Kidney tubule cell (primary cell): Measurements from ENCODE around the gene OR10R2.
"Not testable (repeated sequence)": the region's sequence is repeated elsewhere in the genome, so short reads cannot be mapped to it uniquely, and the experiment has no call there.

Experiments used
- DNase-seq: peaks from one replicate; pipeline ENCODE4 v3.0.0-alpha.2; 2018; ENCODE audit warnings: low spot score

The OR10R2 gene, protein sequence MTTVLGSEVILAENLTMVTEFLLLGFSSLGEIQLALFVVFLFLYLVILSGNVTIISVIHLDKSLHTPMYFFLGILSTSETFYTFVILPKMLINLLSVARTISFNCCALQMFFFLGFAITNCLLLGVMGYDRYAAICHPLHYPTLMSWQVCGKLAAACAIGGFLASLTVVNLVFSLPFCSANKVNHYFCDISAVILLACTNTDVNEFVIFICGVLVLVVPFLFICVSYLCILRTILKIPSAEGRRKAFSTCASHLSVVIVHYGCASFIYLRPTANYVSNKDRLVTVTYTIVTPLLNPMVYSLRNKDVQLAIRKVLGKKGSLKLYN

DNA sequence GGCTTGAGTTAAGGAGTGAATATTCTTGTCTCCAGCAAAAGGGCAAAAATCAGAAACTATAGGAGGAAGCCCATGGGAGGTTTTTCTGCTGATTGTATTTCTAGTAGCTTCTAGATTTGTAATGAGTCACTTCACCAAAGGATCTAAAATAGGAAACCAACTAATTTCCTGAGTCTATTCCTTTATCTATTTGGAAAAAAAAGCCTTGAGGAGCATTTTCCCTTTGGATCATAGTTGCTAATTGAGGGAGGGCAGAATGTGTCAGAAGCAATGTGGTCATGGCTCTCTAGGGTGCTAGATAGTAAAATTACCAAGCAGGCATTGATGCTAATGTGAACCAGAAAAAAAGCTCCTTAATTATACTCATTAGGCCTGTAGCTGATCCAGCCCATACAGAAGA is at the start of gene OR10R2:
TSS of gene OR10R2 (plus strand) at position 301 of the 400 bp plus-strand sequence. CDS start 106 bp downstream, outside the sequence.
- DNase-seq = no peak

- DNase-seq = no peak
These were observed 47.0 kb upstream of the OR10R2 start for GRCh38 chr1:158425027-158425426.

DNA sequence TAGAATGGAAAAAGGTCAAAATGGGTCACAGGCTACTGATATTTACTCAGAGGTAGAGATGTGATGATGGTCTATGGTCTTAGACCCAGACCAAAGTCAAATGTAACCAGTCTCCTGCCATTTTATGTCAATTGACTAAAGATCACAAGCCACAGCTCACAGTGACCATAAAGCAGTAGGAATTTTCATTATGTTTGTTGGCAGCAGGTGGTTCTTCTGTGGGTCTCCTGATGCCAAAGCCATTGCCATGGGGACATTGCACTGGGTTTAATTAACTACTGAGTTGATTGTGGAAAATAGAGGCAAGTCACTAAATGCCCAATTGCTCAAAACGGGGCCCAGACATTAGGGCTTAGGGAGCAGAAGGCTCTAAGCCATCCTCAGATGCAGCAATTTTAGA is 45.9 kb upstream of the OR10R2 start, which contains the start of gene OR10K2:
TSS of gene OR10K2 (minus strand) at position 101 of the 400 bp plus-strand sequence. CDS start 5,371 bp downstream, outside the sequence.
- DNase-seq = no peak

- not testable (repeated sequence) for DNase-seq
These were observed 41.9 kb upstream of the OR10R2 start for GRCh38 chr1:158430163-158430562.

- no peak for DNase-seq
These were observed 37.3 kb upstream of the OR10R2 start for GRCh38 chr1:158434741-158435140.

DNA sequence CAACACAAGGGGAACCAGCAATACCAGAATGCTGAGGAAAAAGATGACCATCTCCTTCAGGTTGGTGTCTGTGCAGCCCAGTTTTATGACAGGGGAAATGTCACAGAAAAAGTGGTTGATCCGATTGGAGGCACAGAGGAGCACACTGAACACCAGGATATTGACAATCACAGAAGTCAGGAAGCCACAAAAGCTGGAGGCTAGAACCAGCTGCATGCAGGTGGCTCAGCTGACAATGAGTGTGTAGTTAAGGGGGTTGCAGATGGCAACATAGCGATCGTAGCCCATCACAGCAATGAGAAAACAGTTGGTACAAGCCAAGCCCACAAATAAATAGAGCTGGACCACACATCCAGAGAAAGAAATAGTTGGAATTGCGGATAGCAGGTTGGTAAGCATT is 26.6 kb upstream of the OR10R2 start:
- no peak for DNase-seq

DNA sequence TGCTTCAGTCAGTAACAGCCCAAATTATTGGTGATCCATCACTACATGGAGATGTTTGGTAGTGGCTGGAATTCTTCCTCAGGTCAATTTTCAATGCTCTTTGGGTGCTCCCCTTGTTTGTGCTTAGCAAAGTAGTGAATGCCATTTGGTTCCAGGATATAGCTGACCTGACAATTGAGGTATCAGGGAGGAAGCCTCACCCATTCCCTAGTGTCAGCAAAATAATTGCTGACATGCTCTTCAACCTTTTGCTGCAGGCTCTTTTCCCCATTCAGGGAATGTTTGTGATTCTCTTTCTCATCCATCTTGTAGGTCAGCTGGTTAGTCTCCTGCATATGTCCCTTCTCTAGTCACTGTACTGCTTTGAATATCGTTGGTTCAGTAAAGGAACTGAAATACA is 17.5 kb upstream of the OR10R2 start:
- DNase-seq = no peak

DNA sequence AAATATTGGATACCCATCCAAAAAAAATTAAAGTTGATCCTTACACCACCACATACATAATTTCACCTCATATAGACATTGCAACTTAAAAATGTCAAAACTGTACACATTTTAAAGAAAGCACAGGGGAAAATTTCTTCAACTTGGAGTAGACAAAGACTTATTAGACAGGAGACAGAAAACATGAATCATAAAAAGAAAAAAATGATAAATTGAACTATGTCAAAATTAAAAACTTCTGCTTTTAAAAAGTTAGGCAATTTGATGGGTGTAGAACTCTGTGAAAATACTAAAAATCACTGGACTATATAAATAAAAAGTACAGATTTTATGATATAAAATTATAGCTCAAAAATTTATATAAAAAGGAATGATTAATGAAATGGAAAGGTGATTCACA is 14.8 kb upstream of the OR10R2 start:
- no peak for DNase-seq

GRCh38 chr1:158458263-158458662 is 13.8 kb upstream of the OR10R2 start:
- no peak for DNase-seq

DNA sequence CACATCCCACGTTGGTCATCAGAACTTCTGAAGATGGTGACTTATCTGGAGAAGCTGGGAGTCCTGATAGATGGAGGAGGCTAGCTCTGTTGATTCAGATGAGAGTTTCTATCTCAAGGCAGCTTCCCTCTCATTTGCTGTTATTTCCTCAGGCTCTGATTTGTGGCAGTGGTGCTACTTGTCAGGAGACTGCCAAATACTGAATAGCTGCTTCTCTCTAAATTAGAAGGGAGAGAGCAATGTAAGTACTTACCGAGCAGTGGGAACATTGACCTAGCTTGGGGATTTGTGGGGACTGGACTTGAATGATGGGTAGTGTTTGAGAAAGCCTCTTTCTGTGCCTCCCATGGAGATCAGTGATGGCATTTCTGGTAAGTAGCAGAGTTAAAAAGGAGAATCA is 10.5 kb upstream of the OR10R2 start, which contains the start of gene OR10K1:
TSS of gene OR10K1 (plus strand) at position 301 of the 400 bp plus-strand sequence. CDS start 3,728 bp downstream, outside the sequence.
- DNase-seq = no peak

DNA sequence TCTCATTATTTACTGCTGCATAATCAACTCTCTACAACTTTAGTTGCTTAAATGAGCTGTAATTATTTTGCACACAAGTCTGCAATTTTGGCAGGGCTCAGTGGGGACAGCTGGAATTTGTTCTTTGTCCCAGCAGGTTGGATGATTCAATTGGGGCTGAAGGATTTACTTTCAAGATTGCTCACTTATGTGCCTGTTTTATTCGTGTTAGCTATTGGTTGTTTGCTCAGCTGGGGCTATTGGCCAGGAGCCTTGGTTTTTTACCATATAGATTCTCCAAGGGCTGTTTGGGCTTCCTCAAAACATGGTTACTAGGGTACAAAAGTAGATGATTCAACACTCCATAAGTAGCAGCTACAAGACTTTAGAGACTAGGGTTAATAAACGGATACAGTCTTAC is 13.4 kb downstream of the OR10R2 start:
- no peak for DNase-seq

- DNase-seq = no peak
These were observed 19.3 kb downstream of the OR10R2 start for GRCh38 chr1:158491316-158491715.

DNA sequence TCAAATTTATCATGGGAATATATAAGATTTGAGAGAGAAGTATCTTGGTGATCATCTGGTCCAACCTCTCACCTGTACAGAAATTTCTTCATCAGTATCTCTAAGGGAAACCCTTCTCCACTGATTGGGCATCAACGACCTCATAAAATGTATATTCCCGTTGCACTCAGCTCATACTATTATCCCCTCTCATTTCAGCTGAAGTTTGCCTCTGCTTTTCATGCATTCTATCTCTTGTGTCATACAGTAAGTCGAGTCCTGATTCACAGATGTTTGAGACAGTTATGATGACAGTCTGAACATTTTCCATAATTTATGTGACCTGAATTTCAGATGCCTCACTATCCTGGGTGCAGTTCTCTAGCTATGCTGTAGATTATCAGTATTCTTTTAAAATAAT is 21.0 kb downstream of the OR10R2 start:
- no peak for DNase-seq

- no peak for DNase-seq
These were observed 22.8 kb downstream of the OR10R2 start for GRCh38 chr1:158494796-158495195.

- peak; percentile 30 for DNase-seq
These were observed 24.4 kb downstream of the OR10R2 start for GRCh38 chr1:158496374-158496773.

GRCh38 chr1:158506369-158506987 is 34.5 kb downstream of the OR10R2 start:
- DNase-seq = peak; percentile 34

DNA sequence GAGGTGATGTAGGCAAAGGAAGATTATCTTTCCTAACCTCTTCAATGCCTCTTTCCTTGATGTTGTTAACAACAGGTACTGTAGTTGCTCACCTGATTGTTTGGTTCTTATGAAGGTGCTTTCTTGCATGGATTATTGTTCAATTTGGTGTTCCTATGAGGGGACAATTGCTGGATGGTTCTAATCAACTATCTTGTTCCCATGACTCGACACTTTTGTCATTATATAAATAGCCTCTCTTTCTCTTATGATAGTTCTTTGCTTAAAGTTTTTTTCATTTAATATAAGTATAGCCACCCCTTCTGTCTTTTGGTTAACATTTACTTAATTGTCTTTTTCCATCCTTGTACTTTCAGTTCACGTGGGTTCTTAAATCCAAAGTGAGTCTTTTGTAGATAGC is 35.5 kb downstream of the OR10R2 start:
- DNase-seq = no peak

- DNase-seq = no peak
These were observed 37.6 kb downstream of the OR10R2 start for GRCh38 chr1:158509471-158510156.

GRCh38 chr1:158516966-158517365 is 44.9 kb downstream of the OR10R2 start:
- no peak for DNase-seq

GRCh38 chr1:158520021-158520420 is 48.0 kb downstream of the OR10R2 start:
- DNase-seq = no peak

DNA sequence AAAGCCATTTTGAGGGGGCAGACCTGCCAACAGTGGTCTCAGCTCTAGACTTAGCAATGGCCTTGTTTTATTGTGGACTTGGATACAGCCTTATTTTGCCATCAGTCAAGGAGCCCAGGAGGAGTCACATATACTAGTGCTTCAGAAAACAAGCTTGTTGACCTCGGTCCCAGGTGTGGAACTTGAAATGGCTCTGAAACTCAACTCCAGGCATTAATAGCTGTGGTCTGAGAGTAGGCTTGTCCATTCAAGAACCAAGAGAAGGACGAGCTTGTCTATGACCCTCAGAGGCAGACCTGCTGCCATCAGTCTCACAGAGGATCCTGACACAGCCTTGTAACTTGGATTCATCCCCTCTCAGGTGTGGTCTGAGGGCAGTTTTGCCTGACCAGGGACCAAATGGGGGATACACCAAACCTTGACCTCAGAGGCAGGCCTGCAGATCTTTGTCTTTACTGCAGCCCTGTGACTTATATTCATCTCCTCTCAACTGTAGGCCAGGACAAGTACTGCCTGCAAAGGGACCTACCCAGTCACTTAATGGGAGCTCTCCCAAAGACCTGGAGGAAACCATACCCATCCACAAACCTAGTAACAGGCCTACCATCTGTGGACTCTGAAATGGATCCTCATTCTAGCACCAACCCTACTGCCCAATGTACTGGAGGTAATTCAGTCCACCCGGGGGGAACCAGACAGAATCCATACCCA is 49.1 kb downstream of the OR10R2 start:
- DNase-seq = no peak

GRCh38 chr1:158521666-158522058 is 49.6 kb downstream of the OR10R2 start:
- no peak for DNase-seq
